Kidney tubule cell (primary cell): ENCODE results near the gene HSF2BP.
"Not testable (repeated sequence)": the region's sequence is repeated elsewhere in the genome, so short reads cannot be mapped to it uniquely, and the experiment has no call there.

Source experiments
- DNase-seq: peaks from one replicate; pipeline ENCODE4 v3.0.0-alpha.2; 2018; ENCODE audit warnings: low spot score

HSF2BP gene

GRCh38 chr21:43659136-43660000 lies at the start of gene HSF2BP, which contains the start of gene RRP1B:
HSF2BP (minus strand) TSS chr21:43659488; CDS start chr21:43658096, 1,392 bp downstream.
RRP1B (plus strand) TSS chr21:43659560; CDS start chr21:43659665, 105 bp downstream.
- DNase-seq = peak; percentile 85

- no peak for DNase-seq
Measured at GRCh38 chr21:43708745-43709381, 49.6 kb upstream of the HSF2BP start.

GRCh38 chr21:43707462-43707861 lies 48.2 kb upstream of the HSF2BP start:
- DNase-seq = no peak

DNA sequence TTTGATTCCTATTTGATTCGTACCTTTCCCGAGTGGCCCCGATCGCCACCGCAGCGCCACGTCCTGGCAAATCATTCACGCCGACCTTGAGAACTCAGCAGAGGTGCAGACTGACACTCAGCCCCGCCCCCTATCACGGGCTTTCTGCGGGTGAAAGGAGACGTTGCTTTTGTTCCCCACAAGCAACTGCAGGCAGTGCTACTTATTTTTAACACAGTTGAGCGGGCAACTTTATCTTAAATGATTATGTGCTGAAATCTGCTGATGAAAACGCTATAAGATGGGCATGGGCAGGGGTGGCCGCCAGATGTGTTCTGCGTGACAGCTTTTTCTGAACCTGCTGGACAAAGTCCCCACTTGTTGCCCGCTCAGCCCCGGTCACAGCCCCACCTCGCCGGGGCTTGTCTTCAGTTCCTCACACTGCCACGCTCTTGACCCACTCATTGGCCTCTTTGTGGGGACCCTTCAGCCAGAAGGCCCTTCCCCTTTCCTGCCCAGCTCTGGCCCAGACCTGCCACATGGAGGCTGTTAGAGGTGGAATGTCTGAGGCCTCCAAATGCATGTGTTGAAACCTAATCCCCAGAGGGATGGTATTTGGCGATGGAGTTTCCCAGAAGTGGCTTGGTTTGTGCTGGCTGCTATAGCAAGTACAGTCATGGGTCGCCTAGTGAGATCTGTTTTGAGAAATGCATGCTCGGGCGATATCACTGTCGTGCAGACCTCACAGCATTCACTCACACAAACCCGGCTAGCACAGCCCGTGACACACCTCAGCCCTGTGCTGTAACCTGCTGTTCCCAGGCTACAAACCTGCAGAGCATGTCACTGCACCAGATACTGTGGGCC lies 44.0 kb upstream of the HSF2BP start:
- peak; percentile 41 for DNase-seq

- no peak for DNase-seq
Measured at GRCh38 chr21:43702785-43703034, 43.4 kb upstream of the HSF2BP start.

- no peak for DNase-seq
Measured at GRCh38 chr21:43701936-43702784, 42.9 kb upstream of the HSF2BP start.

GRCh38 chr21:43699933-43700599 lies 40.8 kb upstream of the HSF2BP start:
- DNase-seq = no peak

DNA sequence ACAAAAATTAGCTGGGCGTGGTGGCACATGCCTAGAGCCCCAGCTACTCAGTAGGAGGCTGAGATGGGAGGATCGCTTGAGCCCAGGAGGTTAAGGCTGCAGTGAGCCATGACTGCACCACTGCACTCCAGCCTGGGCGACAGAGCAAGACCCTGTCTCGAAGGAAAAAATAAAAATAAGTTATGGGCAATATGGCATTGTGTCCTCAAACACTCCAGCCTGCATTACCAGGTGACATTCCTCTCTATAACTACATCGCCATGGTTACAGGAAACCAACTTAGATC lies 40.1 kb upstream of the HSF2BP start:
- DNase-seq = not testable (repeated sequence)

- peak; percentile 22 for DNase-seq
Measured at GRCh38 chr21:43697758-43698643, 38.7 kb upstream of the HSF2BP start.

- no peak for DNase-seq
Measured at GRCh38 chr21:43696214-43696613, 36.9 kb upstream of the HSF2BP start.

GRCh38 chr21:43694437-43695079 lies 35.3 kb upstream of the HSF2BP start:
- DNase-seq = no peak

DNA sequence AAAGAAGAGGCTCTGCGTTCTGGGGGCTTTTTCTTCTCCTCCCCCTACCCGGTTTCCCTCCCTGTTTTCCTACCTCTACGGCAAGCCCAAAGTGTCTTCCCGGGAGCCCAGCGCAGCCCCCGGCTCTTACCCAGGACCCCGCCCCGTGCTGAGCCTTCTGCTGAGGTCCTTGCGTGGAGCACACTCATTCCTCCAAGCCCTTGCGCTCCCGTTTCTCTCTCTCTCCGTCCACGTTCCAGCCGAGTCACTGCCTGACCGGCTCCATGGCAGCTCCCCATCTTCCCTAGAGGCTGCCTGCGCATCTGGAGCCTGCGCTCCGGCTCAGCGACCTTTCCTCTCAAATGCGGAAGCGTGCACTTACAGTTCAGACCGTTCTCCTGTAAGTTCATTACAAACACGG lies 34.7 kb upstream of the HSF2BP start:
- DNase-seq = no peak

DNA sequence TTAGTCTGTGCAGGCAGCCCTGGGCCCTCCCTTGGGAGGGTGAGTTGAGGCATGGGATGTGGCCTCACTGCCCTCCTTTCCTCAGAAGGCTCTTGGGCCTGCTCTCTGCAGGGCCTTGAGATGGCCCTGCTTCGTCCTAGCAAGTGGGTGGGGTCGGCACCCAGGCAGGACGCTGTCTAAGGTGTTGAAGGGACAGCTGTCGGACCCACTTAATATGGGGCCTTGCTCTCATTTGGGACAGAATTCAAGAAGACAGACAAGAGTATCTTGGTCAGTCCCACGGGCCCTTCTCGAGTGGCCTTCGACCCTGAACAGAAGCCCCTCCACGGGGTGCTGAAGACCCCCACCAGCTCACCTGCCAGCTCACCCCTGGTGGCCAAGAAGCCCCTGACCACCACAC lies 33.7 kb upstream of the HSF2BP start:
- no peak for DNase-seq

DNA sequence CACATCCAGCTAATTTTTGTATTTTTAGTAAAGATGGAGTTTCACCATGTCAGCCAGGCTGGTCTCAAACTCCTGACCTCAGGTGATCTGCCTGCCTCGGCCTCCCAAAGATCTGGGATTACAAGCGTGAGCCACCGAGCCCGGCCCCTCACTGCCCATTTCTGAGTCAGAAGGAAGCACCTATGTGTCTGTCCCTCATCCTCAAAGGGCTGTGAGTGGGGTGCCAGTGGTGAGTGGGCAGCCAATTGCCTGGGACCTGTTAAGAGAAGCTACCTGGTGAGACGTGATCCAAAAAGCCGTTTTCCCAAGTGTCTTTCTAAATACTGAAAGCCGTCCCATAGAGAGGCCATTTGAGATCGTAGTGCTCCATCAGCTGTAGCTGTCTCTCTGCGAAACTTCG lies 32.5 kb upstream of the HSF2BP start:
- no peak for DNase-seq

- no peak for DNase-seq
Measured at GRCh38 chr21:43691086-43691795, 32.0 kb upstream of the HSF2BP start.

DNA sequence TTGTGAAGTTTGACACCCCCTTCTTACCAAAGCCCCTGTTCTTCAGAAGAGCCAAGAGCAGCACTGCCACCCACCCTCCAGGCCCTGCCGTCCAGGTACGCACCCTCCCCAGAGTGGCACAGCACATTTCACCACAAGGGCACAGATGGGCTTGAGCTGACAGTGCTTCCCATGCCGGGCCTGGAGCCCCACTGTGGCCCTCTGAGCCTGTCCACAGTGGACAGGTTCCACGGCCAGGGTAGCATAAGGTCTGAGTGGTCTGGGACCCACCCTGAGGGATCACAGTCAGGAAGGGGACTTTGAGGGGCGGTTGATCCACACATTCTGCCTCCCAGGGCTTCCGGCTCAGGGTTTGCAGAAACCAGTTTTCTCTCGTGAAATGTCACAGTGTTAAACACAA lies 31.1 kb upstream of the HSF2BP start:
- DNase-seq = no peak

DNA sequence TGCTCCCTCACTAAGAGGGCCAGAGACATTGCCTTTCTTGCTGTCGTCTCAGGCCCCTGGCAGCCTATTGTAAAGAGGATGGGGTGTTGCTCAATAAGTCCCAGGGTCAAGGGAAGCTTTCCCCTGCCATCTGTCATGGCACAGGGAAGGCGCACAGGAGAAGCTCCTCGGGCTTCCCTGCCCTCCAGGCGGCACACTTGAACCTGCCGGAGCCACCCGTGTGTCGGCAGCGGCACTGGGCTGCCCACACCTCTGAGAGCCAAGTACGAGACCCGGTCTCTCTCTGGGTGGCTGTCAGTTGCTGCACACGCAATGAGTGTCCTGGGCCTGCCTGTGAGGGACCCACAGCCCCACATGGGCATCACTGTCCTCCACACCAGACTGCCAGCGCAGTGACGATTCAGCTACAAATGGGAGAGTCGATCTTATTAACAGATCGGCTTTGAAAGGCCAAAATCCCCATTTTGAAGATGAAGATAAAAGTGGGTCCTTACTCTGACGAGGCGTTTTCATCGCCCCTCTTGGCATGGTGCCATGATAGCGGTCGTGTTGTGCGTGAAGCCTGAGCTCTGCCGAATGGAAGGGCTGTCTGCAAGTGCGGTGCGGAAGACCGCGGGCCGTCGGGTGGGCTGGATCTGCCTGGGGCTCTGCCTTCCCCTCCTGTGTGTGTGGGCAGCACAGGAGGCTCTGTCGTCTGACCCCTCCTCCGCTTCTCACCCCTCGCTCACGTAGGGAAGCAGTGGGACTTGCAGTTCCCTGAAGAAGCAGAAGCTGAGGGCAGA lies 30.5 kb upstream of the HSF2BP start:
- DNase-seq = no peak

GRCh38 chr21:43688906-43689305 lies 29.6 kb upstream of the HSF2BP start:
- DNase-seq = no peak
